Measurements from ENCODE around the gene GTF2H3.

- no peak for TF ChIP-seq CTCF (conservative IDR thresholded peaks at IDR 0.05 in 1 of 2, IDR thresholded peaks at IDR 0.05 in 1 of 2; ENCODE audit: low read depth in 1 of 2, low read length in 2 of 2)
- no peak for TF ChIP-seq EZH2 (IDR thresholded peaks at IDR 0.05; ENCODE audit: low read length, missing control alignments)
Observed at GRCh38 chr12:123707466-123707865, 73.8 kb downstream of the GTF2H3 start.

Data from fibroblast of lung (primary cell).